HuH-7.5 (cell line): ENCODE measurements around the gene HMGCLL1.

Source experiments
- DNase-seq: peaks from one replicate; pipeline ENCODE4 v3.0.0; 2011; ENCODE audit warnings: low spot score

HMGCLL1 gene

GRCh38 chr6:55531496-55531895 lies 47.5 kb downstream of the HMGCLL1 start:
- no peak for DNase-seq

DNA sequence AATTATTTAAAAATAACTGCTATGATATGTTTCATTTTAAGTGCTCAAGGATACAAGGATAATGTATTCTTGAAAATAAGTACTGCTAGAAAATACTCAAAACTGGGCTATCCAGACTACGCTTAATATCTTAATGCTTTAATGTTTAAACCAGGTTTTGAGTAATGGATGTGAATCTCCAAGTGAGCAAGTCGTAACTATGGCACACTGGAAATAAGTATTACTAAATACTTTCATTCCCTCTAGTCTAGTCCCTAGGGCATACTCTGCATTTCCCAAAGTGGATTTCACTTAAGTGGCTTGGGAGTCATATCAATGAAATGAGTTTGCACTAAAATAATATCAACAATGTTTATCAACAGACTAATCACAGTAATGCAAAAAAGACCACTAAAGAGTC lies 48.1 kb downstream of the HMGCLL1 start:
- no peak for DNase-seq

DNA sequence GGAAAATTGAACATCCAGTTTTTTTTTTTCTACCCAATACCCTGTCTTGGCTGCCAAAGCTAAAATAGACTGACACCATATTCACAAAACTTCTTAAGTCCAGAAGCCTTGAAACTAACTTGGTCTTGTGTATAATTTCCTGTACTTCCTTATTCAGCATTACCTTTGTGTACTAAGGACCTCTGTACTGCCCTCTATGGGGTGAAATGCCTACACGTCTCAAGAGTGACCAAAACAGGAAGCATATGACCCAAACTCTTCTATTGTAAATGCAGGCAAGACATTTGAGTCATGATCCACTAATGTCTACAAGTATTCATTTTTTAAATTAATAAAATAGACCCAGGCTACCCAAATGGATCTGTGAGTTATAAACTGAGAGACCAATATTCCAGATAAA lies 50.4 kb downstream of the HMGCLL1 start:
- no peak for DNase-seq

DNA sequence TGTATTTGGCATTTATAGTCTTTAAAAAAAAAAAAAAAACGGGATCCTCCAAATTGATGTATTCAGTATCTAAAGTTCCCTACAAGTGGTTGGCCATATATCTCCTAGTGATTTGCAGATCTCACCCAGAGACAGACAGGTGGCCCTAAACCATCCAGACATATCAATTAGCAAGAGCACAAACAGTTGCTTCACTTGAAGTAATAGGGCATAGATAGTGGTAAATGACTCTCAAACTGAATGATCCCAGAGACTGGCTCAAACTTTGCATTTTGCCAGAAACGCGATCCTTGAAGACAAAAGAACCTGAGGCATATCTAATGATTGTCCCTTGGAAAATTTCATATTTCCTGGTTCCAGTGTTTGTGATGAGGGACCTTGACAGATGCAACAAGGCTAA lies 54.6 kb downstream of the HMGCLL1 start:
- DNase-seq = no peak

GRCh38 chr6:55518529-55519060 lies 60.4 kb downstream of the HMGCLL1 start:
- DNase-seq = no peak

GRCh38 chr6:55516736-55517135 lies 62.3 kb downstream of the HMGCLL1 start:
- DNase-seq = no peak

GRCh38 chr6:55512904-55513303 lies 66.1 kb downstream of the HMGCLL1 start:
- no peak for DNase-seq

DNA sequence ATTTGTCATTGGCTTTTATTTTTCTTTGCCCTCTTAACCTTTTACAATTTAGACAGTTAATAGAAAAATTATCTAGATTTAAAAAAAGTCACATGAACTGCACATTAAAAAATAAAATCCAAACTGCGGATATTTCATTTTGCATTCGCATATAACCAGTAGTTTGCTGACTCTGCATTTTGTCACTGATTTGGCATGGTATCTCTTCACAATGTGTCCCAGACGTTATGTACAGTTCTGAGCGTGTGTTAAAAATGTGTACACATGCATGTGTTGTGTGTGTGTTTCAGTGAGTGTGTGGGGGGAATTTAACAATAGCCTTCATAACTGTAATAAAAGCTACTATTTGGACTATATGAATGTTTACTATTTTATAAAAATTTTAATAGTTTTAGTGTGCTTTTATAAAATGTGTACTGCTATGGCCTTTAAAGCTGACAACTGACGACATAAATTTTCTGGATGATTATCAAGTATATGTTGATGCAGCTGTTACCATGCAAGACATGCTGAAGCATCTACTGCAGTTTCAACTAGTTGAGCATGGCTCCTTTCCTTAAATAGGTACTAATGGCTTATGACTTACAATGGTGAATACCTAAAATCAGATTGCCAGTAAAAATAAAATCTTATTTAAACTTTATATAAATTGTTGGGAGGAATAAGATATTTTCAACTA lies 67.7 kb downstream of the HMGCLL1 start:
- DNase-seq = no peak

DNA sequence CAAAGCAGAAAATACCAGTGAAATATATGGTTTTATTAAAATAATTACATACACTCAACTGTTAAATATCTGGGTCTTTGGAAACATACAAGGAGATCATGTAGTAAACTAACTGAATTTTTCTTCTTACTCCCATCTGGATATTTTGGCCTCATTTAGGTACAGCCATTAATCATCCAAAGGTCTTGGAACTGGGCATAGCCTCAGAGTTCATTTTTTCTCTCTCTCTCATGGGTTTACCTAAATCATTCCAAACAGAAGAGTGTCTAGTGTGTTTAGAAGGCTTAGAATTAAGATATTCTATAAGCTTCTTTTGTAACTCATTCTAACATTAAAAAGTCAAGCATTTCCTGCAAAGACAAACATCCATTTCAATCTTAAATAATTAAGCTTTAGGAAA lies 79.4 kb downstream of the HMGCLL1 start:
- no peak for DNase-seq

DNA sequence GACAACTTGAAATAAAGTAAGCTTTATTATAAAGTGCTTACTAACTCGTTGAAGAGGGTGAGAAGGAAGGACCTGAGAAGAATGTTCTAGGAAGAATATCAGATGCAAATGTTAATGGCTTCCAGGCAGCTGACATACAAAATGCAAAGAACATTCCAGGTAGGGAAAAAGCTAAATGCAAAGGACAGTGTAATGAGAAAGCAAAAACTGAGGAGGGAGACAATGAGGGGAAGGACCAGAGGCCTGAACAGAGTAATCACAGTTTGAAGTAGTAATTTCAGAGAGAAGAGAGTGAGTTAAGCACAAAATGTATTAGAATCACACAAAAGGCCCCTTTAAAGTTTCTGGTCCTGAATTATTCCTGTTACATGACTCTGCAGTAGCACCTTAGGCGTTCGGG lies 81.3 kb downstream of the HMGCLL1 start:
- no peak for DNase-seq

- DNase-seq = no peak
These were observed 82.8 kb downstream of the HMGCLL1 start for GRCh38 chr6:55496201-55496600.

DNA sequence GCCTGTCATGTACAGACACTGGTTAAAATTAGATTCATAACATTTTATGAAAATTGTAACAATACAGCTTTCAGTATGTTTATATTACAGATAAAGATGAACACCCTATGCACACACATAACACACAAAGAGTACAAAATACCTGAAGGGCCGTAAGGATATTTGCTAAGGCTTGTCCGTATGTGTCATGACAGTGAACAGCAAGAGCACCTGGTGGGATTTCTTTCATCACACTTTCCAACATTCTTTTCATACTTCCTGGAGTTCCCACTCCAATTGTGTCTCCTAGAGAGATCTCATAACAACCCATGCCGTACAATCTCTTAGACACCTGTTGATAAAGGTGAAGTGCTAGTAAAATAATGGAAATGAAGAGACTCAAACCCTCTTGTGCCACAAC lies 83.7 kb downstream of the HMGCLL1 start:
- DNase-seq = no peak

DNA sequence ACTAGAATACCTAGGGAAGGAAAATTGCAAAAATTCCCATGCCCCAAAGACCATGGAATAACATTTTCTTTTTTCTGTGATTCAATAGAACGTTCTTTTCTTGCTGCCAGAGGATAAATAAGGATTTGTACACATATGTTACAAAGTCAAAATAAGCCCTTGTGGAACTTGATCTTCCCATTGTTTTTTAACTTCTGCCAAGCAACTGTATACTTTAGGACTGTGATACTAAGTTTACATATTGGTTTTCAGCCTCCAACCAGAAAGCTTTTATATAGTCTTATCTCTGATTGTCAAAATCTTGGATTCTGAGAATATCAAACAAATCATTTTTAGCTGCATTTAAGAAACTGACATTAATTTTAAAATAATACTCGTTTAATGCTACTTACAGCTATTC lies 84.6 kb downstream of the HMGCLL1 start:
- no peak for DNase-seq

- DNase-seq = no peak
These were observed 86.7 kb downstream of the HMGCLL1 start for GRCh38 chr6:55492259-55492658.

- DNase-seq = no peak
These were observed 88.1 kb downstream of the HMGCLL1 start for GRCh38 chr6:55490871-55491270.

DNA sequence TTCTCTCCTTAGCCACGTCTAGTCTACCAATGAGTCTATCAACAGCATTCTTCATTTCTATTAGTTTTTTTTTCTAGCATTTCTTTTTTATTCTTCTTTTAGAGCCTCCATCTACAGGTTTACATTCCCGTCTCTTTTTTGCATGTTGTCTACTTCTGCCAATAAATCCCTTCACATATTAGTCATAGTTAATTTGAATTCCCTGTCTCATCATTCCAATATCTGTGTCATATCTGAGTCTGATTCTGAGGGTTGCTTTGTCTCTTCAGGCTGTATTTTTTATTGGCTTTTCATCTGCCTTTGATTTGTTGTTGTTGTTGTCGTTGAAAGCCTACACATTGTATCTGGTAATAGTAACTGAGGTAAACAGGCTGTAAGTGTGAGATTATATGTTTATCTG lies 104.6 kb downstream of the HMGCLL1 start:
- DNase-seq = no peak

DNA sequence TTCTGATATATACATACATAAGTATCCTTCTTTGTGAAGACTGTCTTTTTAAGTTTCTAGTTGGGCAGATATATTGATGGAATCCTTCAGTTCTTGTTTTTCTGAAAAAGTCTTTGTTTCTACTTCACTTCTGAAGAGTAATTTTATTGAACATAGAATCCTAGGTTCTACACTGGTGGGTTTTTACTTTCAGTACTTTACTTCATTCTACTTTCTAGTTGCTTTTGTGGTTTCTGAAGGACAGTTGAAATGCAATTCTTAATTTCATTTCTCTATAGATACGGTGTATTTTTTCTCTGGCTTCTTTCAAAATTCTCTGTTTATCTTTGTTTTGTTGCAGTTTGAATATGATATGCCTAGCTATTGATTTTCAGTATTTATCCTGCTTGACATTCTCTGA lies 105.3 kb downstream of the HMGCLL1 start:
- DNase-seq = no peak

GRCh38 chr6:55469951-55470366 lies 109.0 kb downstream of the HMGCLL1 start:
- DNase-seq = no peak

DNA sequence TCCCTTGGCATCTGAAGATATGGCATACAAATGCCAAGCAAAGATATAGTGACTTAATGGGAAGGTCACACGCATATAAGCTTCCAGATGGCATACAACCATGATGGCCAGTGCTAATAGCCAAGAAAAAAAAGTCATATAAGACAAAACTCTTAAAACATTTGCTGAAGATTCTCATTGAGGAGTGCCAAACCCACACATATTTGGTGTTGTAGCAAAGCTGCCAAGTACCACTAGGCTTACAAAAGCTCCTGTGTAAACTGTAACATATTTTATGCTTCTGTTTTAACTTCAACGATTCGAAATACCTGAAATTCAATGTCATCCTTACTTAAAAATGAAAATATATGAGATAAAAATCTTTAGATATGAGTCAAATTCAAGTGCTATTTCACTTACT lies 123.0 kb downstream of the HMGCLL1 start:
- no peak for DNase-seq

- DNase-seq = no peak
These were observed 129.0 kb downstream of the HMGCLL1 start for GRCh38 chr6:55450005-55450404.

GRCh38 chr6:55449225-55449624 lies 129.8 kb downstream of the HMGCLL1 start:
- no peak for DNase-seq

DNA sequence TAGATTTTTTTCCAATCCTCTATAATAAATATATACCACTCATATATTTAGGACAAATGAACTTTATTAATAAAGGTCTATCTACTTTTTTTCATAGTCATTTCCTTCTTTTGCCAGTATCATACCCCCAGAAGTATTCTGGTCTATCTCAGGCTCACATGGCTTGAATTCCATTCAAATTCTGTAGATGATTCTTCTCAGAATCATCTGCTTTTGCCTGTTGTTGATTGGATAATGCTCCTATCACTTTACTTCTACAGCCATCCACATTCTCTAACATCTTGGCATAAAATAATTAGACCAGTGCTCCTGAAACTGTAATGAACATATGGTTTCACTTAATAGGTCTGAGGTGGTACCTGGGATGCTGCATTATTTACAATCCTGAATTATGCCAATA lies 130.5 kb downstream of the HMGCLL1 start:
- DNase-seq = no peak

GRCh38 chr6:55447891-55448290 lies 131.1 kb downstream of the HMGCLL1 start:
- no peak for DNase-seq

DNA sequence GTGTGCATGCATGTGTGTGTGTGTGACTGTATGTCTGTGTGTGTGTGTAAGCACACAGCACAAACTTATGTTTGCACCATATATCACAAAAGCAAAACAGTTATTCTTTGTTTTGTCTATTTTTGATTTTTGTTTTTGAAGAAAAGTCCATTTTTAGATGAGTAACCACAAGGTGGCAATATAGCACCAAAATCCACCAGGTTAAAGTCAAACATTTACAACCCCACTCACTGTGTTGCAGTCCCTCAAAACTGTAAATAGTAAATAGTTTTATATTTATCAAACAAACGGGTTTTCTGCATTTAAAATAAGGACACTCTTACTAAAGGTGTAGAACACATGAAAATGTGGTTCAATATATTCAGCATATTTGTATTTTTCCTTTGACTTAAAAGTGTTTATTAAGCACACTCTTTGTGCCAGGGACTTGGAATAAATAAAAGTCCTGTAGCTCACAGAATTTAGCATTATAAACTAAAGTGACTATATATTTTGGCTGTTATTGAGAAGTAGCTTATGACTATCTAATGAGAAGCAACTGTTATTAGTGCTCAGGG lies 133.3 kb downstream of the HMGCLL1 start:
- no peak for DNase-seq
